Bronchial epithelial cell (primary cell): Measurements from ENCODE around the gene YWHAG. TPM values are rescaled to one million over a fixed set of nuclear protein-coding genes. Genes with fewer than 3 reads are reported as not detected.

ENCODE experiments used
- DNase-seq: peaks from one replicate; pipeline ENCODE4 v3.0.0-alpha.2; 2010; ENCODE audit warnings: low read depth
- FAIRE-seq: peaks from 2 replicates; lab custom pipeline; 2011; peaks lifted over from hg19 to GRCh38; lab: Jason Lieb, UNC
- H3K27me3 ChIP-seq: 2 replicates; pipeline ENCODE4 v1.5.1; 2011; ENCODE audit warnings: low read length; ENCODE audit not compliant: control insufficient read depth, insufficient read depth
- H3K36me3 ChIP-seq: 2 replicates; pipeline ENCODE4 v1.5.1; 2011; ENCODE audit warnings: low read length; ENCODE audit not compliant: control insufficient read depth, insufficient read depth
- H3K4me3 ChIP-seq: 2 replicates; pipeline ENCODE4 v1.5.1; 2011; ENCODE audit warnings: mild to moderate bottlenecking, low read depth, low read length, control low read depth
- CTCF ChIP-seq: IDR thresholded peaks from 2 replicates; pipeline ENCODE4 v1.5.1; 2011; ENCODE audit warnings: mild to moderate bottlenecking, moderate library complexity, low read length, control low read depth, inconsistent platforms; ENCODE audit not compliant: insufficient read depth, severe bottlenecking
- total RNA-seq: library from RNA; depleted of rRNA; stranded (reverse); fragments of >200 nt; gene quantifications from 2 replicates; pipeline ENCODE4 v1.2.1, GENCODE V29; 2014

The YWHAG gene
- total RNA-seq, 1 donor from 2014 or later: 112 TPM

GRCh38 chr7:76349313-76349885 lies 9.4 kb downstream of the YWHAG start:
- no peak for FAIRE-seq
- TF ChIP-seq CTCF: no peak

DNA sequence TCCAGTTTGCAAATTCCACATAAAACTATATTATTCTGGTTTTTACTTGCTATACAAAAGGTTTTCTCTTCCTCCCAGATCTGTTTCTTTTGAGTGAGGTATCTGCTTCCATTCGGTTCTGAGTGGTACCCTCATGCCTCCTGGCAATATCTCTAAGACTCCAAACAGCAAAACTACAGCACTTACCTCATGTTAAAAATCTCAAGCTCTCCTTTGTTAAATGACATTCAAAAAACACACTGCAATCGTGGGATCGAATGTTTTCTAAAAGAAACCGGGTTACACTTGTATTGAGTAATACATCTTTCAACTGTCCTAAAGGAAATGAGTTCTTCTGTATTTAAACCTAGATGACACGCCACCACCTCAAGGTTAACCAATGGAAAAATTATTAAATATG lies 11.1 kb downstream of the YWHAG start:
- H3K36me3 ChIP-seq: peaks cover 23% of the 10 kb centered on the region
- DNase-seq: no peak
- H3K27me3 ChIP-seq: no peaks in the 10 kb centered on the region
- TF ChIP-seq CTCF: no peak
- FAIRE-seq: no peak
- H3K4me3 ChIP-seq: no peak overlapping the region

More at GRCh38 chr7:76349313-76349885, 9.4 kb downstream of the YWHAG start:
- H3K36me3 ChIP-seq: peaks cover 21% of the 10 kb centered on the region
- DNase-seq: no peak
- H3K4me3 ChIP-seq: no peak overlapping the region
- H3K27me3 ChIP-seq: no peaks in the 10 kb centered on the region

GRCh38 chr7:76346778-76347177 lies 12.0 kb downstream of the YWHAG start:
- Histone ChIP-seq H3K27me3 (no peaks in the 10 kb centered on the region), H3K4me3 (no peak overlapping the region), H3K36me3 (peaks cover 26% of the 10 kb centered on the region)
- DNase-seq (no peak), FAIRE-seq (no peak)
- no peak for TF ChIP-seq CTCF

DNA sequence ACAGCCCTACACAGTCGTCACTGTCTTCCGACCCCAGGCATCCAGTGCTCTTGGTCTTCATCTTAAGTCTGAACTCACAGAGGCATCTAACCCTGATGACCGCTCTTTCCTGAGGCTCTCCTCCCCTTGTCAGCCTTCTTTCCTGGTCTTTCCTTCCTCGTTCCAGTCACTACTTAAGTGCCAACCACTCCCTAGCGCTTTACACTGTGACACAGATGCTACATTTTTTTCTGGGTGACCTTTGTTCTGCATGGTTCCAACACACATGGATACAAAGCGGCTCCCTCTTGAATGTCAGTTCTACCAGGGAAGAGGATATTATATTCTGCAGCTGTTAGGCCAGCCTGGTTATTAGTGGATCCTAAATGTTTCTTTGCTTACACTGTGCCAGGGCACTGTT lies 12.7 kb downstream of the YWHAG start:
- no peak for TF ChIP-seq CTCF
- FAIRE-seq: no peak
- Histone ChIP-seq H3K36me3 (peaks cover 24% of the 10 kb centered on the region), H3K27me3 (no peaks in the 10 kb centered on the region), H3K4me3 (no peak overlapping the region)
- DNase-seq: no peak

- Histone ChIP-seq H3K4me3 (no peak overlapping the region), H3K27me3 (no peaks in the 10 kb centered on the region), H3K36me3 (peaks cover 21% of the 10 kb centered on the region)
- DNase-seq (no peak), FAIRE-seq (no peak)
- no peak for TF ChIP-seq CTCF
These were observed 14.9 kb downstream of the YWHAG start for GRCh38 chr7:76343931-76344321.

DNA sequence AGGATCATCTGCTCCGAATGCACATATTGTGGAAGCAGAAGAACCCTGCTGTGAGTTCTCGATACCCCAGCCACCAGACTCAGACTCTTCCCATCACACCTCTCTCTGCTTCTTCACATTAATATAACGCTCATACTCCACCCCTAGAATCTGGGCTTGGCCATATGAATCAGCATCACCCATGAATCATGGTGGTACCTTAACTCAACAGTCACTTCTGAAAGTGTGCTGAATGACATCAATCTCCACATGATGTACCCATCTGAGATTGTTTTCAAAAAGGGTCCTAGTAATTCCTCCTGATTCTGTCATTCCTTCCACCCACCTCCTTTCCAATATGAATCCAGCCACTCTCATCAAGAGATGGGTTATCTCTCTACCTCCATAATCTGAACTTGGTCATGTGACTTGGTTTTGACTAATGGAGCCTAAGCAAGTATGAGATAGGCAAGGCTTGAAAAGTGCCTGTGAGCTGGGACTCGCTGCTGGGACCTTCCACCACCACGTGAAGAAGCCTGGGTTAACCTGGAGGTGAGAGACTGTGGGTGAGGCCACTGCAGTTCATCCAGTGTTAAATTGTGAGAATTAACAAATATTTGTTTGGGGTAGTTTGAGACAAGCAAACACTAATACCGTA lies 15.4 kb downstream of the YWHAG start:
- no peak for TF ChIP-seq CTCF
- FAIRE-seq (no peak), DNase-seq (peak; percentile 80)
- Histone ChIP-seq H3K27me3 (no peaks in the 10 kb centered on the region), H3K4me3 (no peak overlapping the region), H3K36me3 (peaks cover 21% of the 10 kb centered on the region)
